Gastroesophageal sphincter (tissue), 4 donors: ENCODE results near the gene ATG4A. TPM values are rescaled to one million over a fixed set of nuclear protein-coding genes. Genes with fewer than 3 reads are reported as not detected.

Experiments used
- ATAC-seq: fragments of 150-250 bp; one replicate; pipeline ENCODE4 v1.9.1; 2016; ENCODE audit warnings: mild to moderate bottlenecking, moderate library complexity
- H3K27ac ChIP-seq, 4 donors: fragments of 200-600 bp; sonication (generic) in 3 of 4; 1 replicate in 3 of 4; 2 replicates in 1 of 4; pipeline ENCODE4 v1.5.1; 2016 to 2019
- H3K27me3 ChIP-seq: fragments of 200-600 bp; sonication (generic); one replicate; pipeline ENCODE4 v1.5.1; 2019
- H3K36me3 ChIP-seq, 2 donors: fragments of 200-600 bp; sonication (generic); one replicate each; pipeline ENCODE4 v1.5.1; 2019; ENCODE audit warnings: control low read depth in 1 of 2
- H3K4me1 ChIP-seq, 3 donors: fragments of 200-600 bp; sonication (generic); 1 replicate in 2 of 3; 2 replicates in 1 of 3; pipeline ENCODE4 v1.5.1; 2016 to 2019; ENCODE audit warnings: control low read depth in 2 of 3
- H3K4me3 ChIP-seq, 2 donors: fragments of 200-600 bp; sonication (generic); one replicate each; pipeline ENCODE4 v1.5.1; 2019; ENCODE audit warnings: mild to moderate bottlenecking in 1 of 2, moderate library complexity in 1 of 2
- H3K9me3 ChIP-seq, 3 donors: fragments of 200-600 bp; sonication (generic); one replicate each; pipeline ENCODE4 v1.5.1; 2017 to 2019; ENCODE audit warnings: control low read depth in 2 of 3
- CTCF ChIP-seq, 4 experiments: fragments of 200-600 bp in 2 of 4; fragments of 450-650 bp in 2 of 4; sonication (generic) in 1 of 4; IDR thresholded peaks; one replicate each; pipeline ENCODE4 v1.5.1; 2017 to 2019; ENCODE audit warnings: antibody characterized with exemption in 4 of 4, mild to moderate bottlenecking in 2 of 4, moderate library complexity in 2 of 4
- EP300 ChIP-seq: sonication (generic); formaldehyde crosslinking; IDR thresholded peaks from one replicate; pipeline ENCODE4 v1.6.1; 2017; ENCODE audit warnings: antibody characterized with exemption, mild to moderate bottlenecking
- POLR2A ChIP-seq, 2 donors: fragments of 450-650 bp; IDR thresholded peaks; one replicate each; pipeline ENCODE4 v1.6.1; 2017; ENCODE audit warnings: antibody characterized with exemption in 2 of 2, mild to moderate bottlenecking in 2 of 2, moderate library complexity in 1 of 2
- POLR2AphosphoS5 ChIP-seq: sonication (generic); formaldehyde crosslinking; IDR thresholded peaks from one replicate; pipeline ENCODE4 v1.6.1; 2017; ENCODE audit warnings: antibody characterized with exemption
- WGBS, 2 donors: methylation state at CpG; one replicate each; pipeline ENCODE4 v1.1.5; 2018; ENCODE audit warnings: low coverage in 1 of 2; 5-methylcytosine and 5-hydroxymethylcytosine counted together
- total RNA-seq, 4 donors: library from RNA; depleted of rRNA; stranded (reverse); fragments of >200 nt; gene quantifications; one replicate each; pipeline ENCODE4 v1.1.0, GENCODE V29; 2016

ATG4A gene
- total RNA-seq, 4 donors from 2014 or later, result 9.3 to 13.6 (median 11.8) TPM

- H3K9me3 ChIP-seq, result no peaks in the 10 kb centered on the region
- no peak overlapping the region for H3K27ac ChIP-seq
- TF ChIP-seq POLR2AphosphoS5, result no peak
- H3K4me1 ChIP-seq, result no peaks in the 10 kb centered on the region
- no peak overlapping the region for H3K4me3 ChIP-seq
- no peak for ATAC-seq
- H3K27me3 ChIP-seq, result no peaks in the 10 kb centered on the region
- H3K36me3 ChIP-seq, result no peaks in the 10 kb centered on the region
These were observed 36.0 kb upstream of the ATG4A start for GRCh38 chrX:108055546-108055945.

GRCh38 chrX:108059801-108060200 is 31.8 kb upstream of the ATG4A start:
- H3K4me1 ChIP-seq, result no peaks in the 10 kb centered on the region
- 60 to 75% methylated on average over 1 of the region's 1 CpG for WGBS, 2 donors

GRCh38 chrX:108064001-108064400 is 27.6 kb upstream of the ATG4A start:
- Histone ChIP-seq H3K4me1 (no peaks in the 10 kb centered on the region), H3K9me3 (no peaks in the 10 kb centered on the region), H3K27ac (no peak overlapping the region), H3K27me3 (no peaks in the 10 kb centered on the region), H3K4me3 (no peak overlapping the region), H3K36me3 (no peaks in the 10 kb centered on the region)
- TF ChIP-seq POLR2AphosphoS5 (no peak), POLR2A (IDR thresholded peaks at IDR 0.05) (no peak), CTCF (IDR thresholded peaks at IDR 0.05) (no peak), EP300 (no peak)
- no CpG with 5 or more reads among the region's 1 CpG for WGBS, 2 donors
- no peak for ATAC-seq

More at GRCh38 chrX:108059801-108060200, 31.8 kb upstream of the ATG4A start:
- Histone ChIP-seq H3K27me3 (no peaks in the 10 kb centered on the region), H3K9me3 (no peaks in the 10 kb centered on the region), H3K27ac (no peak overlapping the region), H3K36me3 (no peaks in the 10 kb centered on the region), H3K4me3 (no peak overlapping the region)
- no peak for TF ChIP-seq CTCF (IDR thresholded peaks at IDR 0.05)
- no peak for TF ChIP-seq POLR2A (IDR thresholded peaks at IDR 0.05)
- TF ChIP-seq EP300, result no peak
- TF ChIP-seq POLR2AphosphoS5, result no peak
- no peak for ATAC-seq

- ATAC-seq, result no peak
- Histone ChIP-seq H3K27ac (no peak overlapping the region), H3K9me3 (no peaks in the 10 kb centered on the region), H3K4me1 (no peaks in the 10 kb centered on the region), H3K36me3 (no peaks in the 10 kb centered on the region), H3K4me3 (no peak overlapping the region), H3K27me3 (no peaks in the 10 kb centered on the region)
- 57 to 100% methylated on average over 1 of the region's 2 CpGs for WGBS, 2 donors
- no peak for TF ChIP-seq EP300
- no peak for TF ChIP-seq CTCF (IDR thresholded peaks at IDR 0.05)
- TF ChIP-seq POLR2A (IDR thresholded peaks at IDR 0.05), result no peak
- no peak for TF ChIP-seq POLR2AphosphoS5
These were observed 27.0 kb upstream of the ATG4A start for GRCh38 chrX:108064613-108065012.

- Histone ChIP-seq H3K27me3 (no peaks in the 10 kb centered on the region), H3K9me3 (no peaks in the 10 kb centered on the region), H3K4me1 (no peaks in the 10 kb centered on the region), H3K4me3 (no peak overlapping the region), H3K27ac (no peak overlapping the region), H3K36me3 (no peaks in the 10 kb centered on the region)
- TF ChIP-seq POLR2A (IDR thresholded peaks at IDR 0.05) (no peak), CTCF (IDR thresholded peaks at IDR 0.05) (no peak), POLR2AphosphoS5 (no peak), EP300 (no peak)
- ATAC-seq, result no peak
- WGBS, 2 donors, result 56% methylated on average over 1 of the region's 1 CpG; no CpG with 5 or more reads in 1 of the 2 donors
These were observed 23.5 kb upstream of the ATG4A start for GRCh38 chrX:108068121-108068520.

- no peaks in the 10 kb centered on the region for H3K27me3 ChIP-seq
- H3K4me1 ChIP-seq, result no peaks in the 10 kb centered on the region
- H3K4me3 ChIP-seq, result no peak overlapping the region
- no peak overlapping the region for H3K27ac ChIP-seq
- ATAC-seq, result no peak
- no peaks in the 10 kb centered on the region for H3K36me3 ChIP-seq
- no peaks in the 10 kb centered on the region for H3K9me3 ChIP-seq
- TF ChIP-seq EP300 (no peak), CTCF (IDR thresholded peaks at IDR 0.05) (no peak), POLR2AphosphoS5 (no peak), POLR2A (IDR thresholded peaks at IDR 0.05) (no peak)
- WGBS, 2 donors, result 80 to 100% methylated on average over 1 of the region's 4 CpGs
These were observed 20.7 kb upstream of the ATG4A start for GRCh38 chrX:108070891-108071290.
